ENCODE measurements around the gene KCNH2. TPM values are rescaled to one million over a fixed set of nuclear protein-coding genes. Genes with fewer than 3 reads are reported as not detected.
A peak's percentile ranks its signal among the peaks of the same experiment; 100 is the strongest.

The KCNH2 gene
- total and polyA plus RNA-seq, 4 donors, result 0.18 to 74.6 (median 0.33) TPM; not detected in 1

- H3K9me3 ChIP-seq (ENCODE audit: control insufficient read depth in 4 of 4, low read length in 3 of 4), result no peaks in the 10 kb centered on the region
- peak; percentile 86 for DNase-seq (ENCODE audit: low spot score)
- H3K27ac ChIP-seq (ENCODE audit: low read depth in 1 of 2, low read length in 2 of 2), result no peak overlapping the region
- no peaks in the 10 kb centered on the region for H3K36me3 ChIP-seq (ENCODE audit: control insufficient read depth in 4 of 4, insufficient read depth in 3 of 4, low read depth in 1 of 4, low read length in 3 of 4)
- no peak overlapping the region for H3K9ac ChIP-seq (ENCODE audit: low read depth in 1 of 2, low read length in 2 of 2)
- H3K4me3 ChIP-seq (ENCODE audit: low read depth in 1 of 3, low read length in 3 of 3), result no peak overlapping the region
- 51% methylated on average over 38 of the region's 38 CpGs for WGBS
- no peaks in the 10 kb centered on the region for H3K4me1 ChIP-seq (ENCODE audit: control insufficient read depth in 4 of 4, insufficient read depth in 4 of 4, low read length in 3 of 4)
- TF ChIP-seq FOXA1 (IDR thresholded peaks at IDR 0.05), result no peak
- H3K27me3 ChIP-seq (ENCODE audit: control insufficient read depth in 4 of 4, insufficient read depth in 4 of 4, low read length in 3 of 4), result peaks cover 0 to 7% (median 0%) of the 10 kb centered on the region in 4 donors
Measured at GRCh38 chr7:150955519-150956394, 22.4 kb downstream of the KCNH2 start.

- DNase-seq (ENCODE audit: low spot score), result no peak
- no peaks in the 10 kb centered on the region for H3K36me3 ChIP-seq (ENCODE audit: control insufficient read depth in 4 of 4, insufficient read depth in 3 of 4, low read depth in 1 of 4, low read length in 3 of 4)
- H3K27ac ChIP-seq (ENCODE audit: low read depth in 1 of 2, low read length in 2 of 2), result no peak overlapping the region
- no peaks in the 10 kb centered on the region for H3K4me1 ChIP-seq (ENCODE audit: control insufficient read depth in 4 of 4, insufficient read depth in 4 of 4, low read length in 3 of 4)
- H3K9ac ChIP-seq (ENCODE audit: low read depth in 1 of 2, low read length in 2 of 2), result no peak overlapping the region
- H3K9me3 ChIP-seq (ENCODE audit: control insufficient read depth in 4 of 4, low read length in 3 of 4), result no peaks in the 10 kb centered on the region
- peaks cover 0 to 7% (median 0%) of the 10 kb centered on the region in 4 donors for H3K27me3 ChIP-seq (ENCODE audit: control insufficient read depth in 4 of 4, insufficient read depth in 4 of 4, low read length in 3 of 4)
- WGBS, result 84% methylated on average over 21 of the region's 21 CpGs
- no peak overlapping the region for H3K4me3 ChIP-seq (ENCODE audit: low read depth in 1 of 3, low read length in 3 of 3)
- TF ChIP-seq RAD21 (IDR thresholded peaks at IDR 0.05) (no peak), SP1 (IDR thresholded peaks at IDR 0.05) (no peak), FOXA2 (IDR thresholded peaks at IDR 0.05) (no peak), HNF4A (conservative IDR thresholded peaks at IDR 0.05) (no peak), FOXA1 (IDR thresholded peaks at IDR 0.05) (no peak), YY1 (IDR thresholded peaks at IDR 0.05) (no peak), EGR1 (IDR thresholded peaks at IDR 0.05; ENCODE audit: low read depth in 2 of 2) (no peak), ZBTB33 (IDR thresholded peaks at IDR 0.05) (no peak), RXRA (IDR thresholded peaks at IDR 0.05) (no peak), JUND (IDR thresholded peaks at IDR 0.05) (no peak), REST (IDR thresholded peaks at IDR 0.05) (no peak), NR2F2 (IDR thresholded peaks at IDR 0.05) (no peak), TAF1 (conservative IDR thresholded peaks at IDR 0.05) (no peak), GABPA (IDR thresholded peaks at IDR 0.05 in 1 of 2, conservative IDR thresholded peaks at IDR 0.05 in 1 of 2) (no peak)
Measured at GRCh38 chr7:150954986-150955518, 23.1 kb downstream of the KCNH2 start.
